B cell (primary cell): ENCODE measurements around the gene HS6ST2.

Experiments
- CTCF ChIP-seq: fragments of 200-600 bp; IDR thresholded peaks from one replicate; pipeline ENCODE4 v1.8.0; 2022; ENCODE audit warnings: antibody characterized with exemption, mild to moderate bottlenecking
- EZH2 ChIP-seq: IDR thresholded peaks from 2 replicates; pipeline ENCODE4 v1.6.1; 2012; ENCODE audit warnings: borderline replicate concordance, low read depth, mild to moderate bottlenecking, moderate library complexity, low read length; ENCODE audit not compliant: insufficient read depth, poor library complexity, severe bottlenecking

GRCh38 chrX:132614297-132614696, 344.1 kb downstream of the HS6ST2 start:
- TF ChIP-seq EZH2 (no peak), CTCF (no peak)
